Body of pancreas (tissue), 4 donors: Measurements from ENCODE around the gene MRGPRG. TPM values are rescaled to one million over a fixed set of nuclear protein-coding genes. Genes with fewer than 3 reads are reported as not detected.

ENCODE experiments used
- ATAC-seq: fragments of 150-250 bp; one replicate; pipeline ENCODE4 v1.9.1; 2016
- DNase-seq, 4 donors: peaks; one replicate each; pipeline ENCODE4 v3.0.0-alpha.2; 2019
- H3K27ac ChIP-seq, 4 donors: fragments of 200-600 bp; sonication (generic); 1 replicate in 3 of 4; 2 replicates in 1 of 4; pipeline versions ENCODE4 v1.5.1 to v1.6.1; 2016 to 2019; ENCODE audit warnings: mild to moderate bottlenecking in 1 of 4, mixed read lengths in 1 of 4, moderate library complexity in 1 of 4
- H3K27me3 ChIP-seq, 2 donors: fragments of 200-600 bp; sonication (generic); one replicate each; pipeline ENCODE4 v1.6.0; 2016; ENCODE audit warnings: mild to moderate bottlenecking in 1 of 2
- H3K36me3 ChIP-seq, 2 donors: fragments of 200-600 bp; sonication (generic); replicated peaks in 1 of 2; 2 replicates each; pipeline ENCODE4 v1.5.1; 2016; ENCODE audit warnings: low read depth in 2 of 2; ENCODE audit not compliant: insufficient read depth in 1 of 2
- H3K4me1 ChIP-seq: fragments of 200-600 bp; sonication (generic); one replicate; pipeline ENCODE4 v1.6.0; 2016
- H3K4me3 ChIP-seq, 2 donors: fragments of 200-600 bp; sonication (generic); 1 replicate in 1 of 2; 2 replicates in 1 of 2; pipeline ENCODE4 v1.5.1; 2016 to 2019
- H3K9me3 ChIP-seq, 3 donors: fragments of 200-600 bp; sonication (generic); 1 replicate in 2 of 3; 2 replicates in 1 of 3; pipeline ENCODE4 v1.5.1; 2016
- POLR2A ChIP-seq, 3 donors: fragments of 450-650 bp; IDR thresholded peaks; one replicate each; pipeline ENCODE4 v1.6.1; 2016; ENCODE audit warnings: antibody characterized with exemption in 3 of 3, mild to moderate bottlenecking in 2 of 3
- WGBS, 2 donors: methylation state at CpG; one replicate each; pipeline ENCODE4 v1.1.5; 2017; 5-methylcytosine and 5-hydroxymethylcytosine counted together
- intact Hi-C: fragments of 100-400 bp; cut with DNase I; formaldehyde crosslinking; loops from one replicate; pipeline ENCODE4 v1.15.1; 2023
- total RNA-seq, 2 donors: library from RNA; depleted of rRNA; stranded (reverse); fragments of >200 nt; gene quantifications; one replicate each; pipeline ENCODE4 v1.1.0, GENCODE V29; 2016
- TF ChIP-seq, protein P1 (sequence below), 7 experiments: fragments of 450-650 bp in 4 of 7; fragments of 200-600 bp in 3 of 7; sonication (generic) in 3 of 7; IDR thresholded peaks; one replicate each; pipeline ENCODE4 v1.5.1; 2016 to 2019; ENCODE audit warnings: antibody characterized with exemption in 7 of 7

Gene MRGPRG
- total RNA-seq, 2 donors from 2014 or later: not detected

DNA sequence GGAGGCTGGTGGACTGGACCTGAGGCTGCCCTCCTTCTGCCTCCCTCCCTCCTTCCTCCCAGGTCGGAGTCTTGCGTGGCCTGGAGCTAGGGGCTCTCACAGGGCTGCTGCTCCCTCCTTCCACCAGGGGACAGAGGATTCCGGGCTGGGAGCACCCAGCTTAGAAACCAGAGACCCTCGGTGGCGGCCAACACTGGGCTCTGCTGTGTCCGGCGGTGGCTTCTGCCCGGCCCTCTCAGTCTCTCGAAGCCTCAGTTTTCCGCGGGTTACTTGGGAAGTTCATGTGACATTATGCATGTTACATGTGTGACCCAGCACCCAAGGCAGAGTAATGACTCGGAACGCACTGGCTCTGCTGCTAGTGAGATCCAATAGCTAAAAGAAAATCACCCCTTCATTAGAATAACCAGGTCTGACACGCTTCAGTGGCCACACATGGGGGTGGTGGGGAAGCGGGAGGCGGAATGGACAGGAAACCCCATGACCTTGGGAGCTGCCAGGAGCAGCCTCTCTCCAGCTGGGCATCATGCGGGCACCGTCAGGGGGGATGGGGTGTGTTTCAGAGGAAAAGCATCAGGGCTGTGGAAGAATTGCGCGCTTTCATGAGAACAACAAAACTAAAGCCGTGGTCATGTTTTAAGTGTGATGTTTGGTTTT lies 5.9 kb upstream of the MRGPRG start:
- no peaks in the 10 kb centered on the region for H3K27me3 ChIP-seq
- 57 to 63% methylated on average over 17 to 21 of the region's 21 CpGs for WGBS, 2 donors
- ATAC-seq (no peak), DNase-seq (peak in 1 of 4 donors; percentile 6)
- intact Hi-C loops: no loop called here
- H3K9me3 ChIP-seq: no peaks in the 10 kb centered on the region
- H3K4me1 ChIP-seq: no peaks in the 10 kb centered on the region
- H3K36me3 ChIP-seq: no peaks in the 10 kb centered on the region
- no peak for TF ChIP-seq POLR2A (IDR thresholded peaks at IDR 0.05)
- TF ChIP-seq, protein P1, sequence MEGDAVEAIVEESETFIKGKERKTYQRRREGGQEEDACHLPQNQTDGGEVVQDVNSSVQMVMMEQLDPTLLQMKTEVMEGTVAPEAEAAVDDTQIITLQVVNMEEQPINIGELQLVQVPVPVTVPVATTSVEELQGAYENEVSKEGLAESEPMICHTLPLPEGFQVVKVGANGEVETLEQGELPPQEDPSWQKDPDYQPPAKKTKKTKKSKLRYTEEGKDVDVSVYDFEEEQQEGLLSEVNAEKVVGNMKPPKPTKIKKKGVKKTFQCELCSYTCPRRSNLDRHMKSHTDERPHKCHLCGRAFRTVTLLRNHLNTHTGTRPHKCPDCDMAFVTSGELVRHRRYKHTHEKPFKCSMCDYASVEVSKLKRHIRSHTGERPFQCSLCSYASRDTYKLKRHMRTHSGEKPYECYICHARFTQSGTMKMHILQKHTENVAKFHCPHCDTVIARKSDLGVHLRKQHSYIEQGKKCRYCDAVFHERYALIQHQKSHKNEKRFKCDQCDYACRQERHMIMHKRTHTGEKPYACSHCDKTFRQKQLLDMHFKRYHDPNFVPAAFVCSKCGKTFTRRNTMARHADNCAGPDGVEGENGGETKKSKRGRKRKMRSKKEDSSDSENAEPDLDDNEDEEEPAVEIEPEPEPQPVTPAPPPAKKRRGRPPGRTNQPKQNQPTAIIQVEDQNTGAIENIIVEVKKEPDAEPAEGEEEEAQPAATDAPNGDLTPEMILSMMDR (IDR thresholded peaks at IDR 0.05): no peak
- no peak overlapping the region for H3K4me3 ChIP-seq
- no peak overlapping the region for H3K27ac ChIP-seq

DNA sequence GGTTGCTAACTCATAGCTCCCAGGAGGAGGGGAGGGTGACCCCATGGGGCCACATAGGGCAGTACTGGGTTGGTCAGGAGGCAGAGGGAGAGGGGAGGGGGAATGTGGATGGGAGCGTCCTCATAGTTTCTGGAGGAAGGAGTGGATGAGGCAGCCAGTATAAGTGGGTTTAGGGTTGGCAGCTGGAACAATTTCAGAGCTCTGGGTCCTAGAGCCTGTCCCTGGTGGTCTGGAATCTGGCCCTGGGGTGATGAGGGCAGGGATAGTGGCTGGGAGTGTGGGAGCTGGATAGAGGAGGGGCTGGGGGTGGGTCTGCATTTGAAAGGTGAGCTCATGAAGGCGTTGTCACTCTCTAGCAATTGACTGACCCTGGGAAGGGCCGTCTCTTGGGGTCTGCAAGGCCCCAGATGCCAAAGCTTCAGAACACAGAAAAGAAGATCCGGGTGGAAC lies 5.3 kb upstream of the MRGPRG start:
- WGBS, 2 donors: 34 to 38% methylated on average over 4 of the region's 4 CpGs
- Histone ChIP-seq H3K9me3 (no peaks in the 10 kb centered on the region), H3K4me3 (no peak overlapping the region), H3K4me1 (no peaks in the 10 kb centered on the region), H3K36me3 (no peaks in the 10 kb centered on the region), H3K27ac (no peak overlapping the region), H3K27me3 (no peaks in the 10 kb centered on the region)
- ATAC-seq: no peak
- TF ChIP-seq POLR2A (IDR thresholded peaks at IDR 0.05): no peak
- TF ChIP-seq, protein P1 (IDR thresholded peaks at IDR 0.05): no peak
- DNase-seq: no peak
- intact Hi-C loops: no loop called here

DNA sequence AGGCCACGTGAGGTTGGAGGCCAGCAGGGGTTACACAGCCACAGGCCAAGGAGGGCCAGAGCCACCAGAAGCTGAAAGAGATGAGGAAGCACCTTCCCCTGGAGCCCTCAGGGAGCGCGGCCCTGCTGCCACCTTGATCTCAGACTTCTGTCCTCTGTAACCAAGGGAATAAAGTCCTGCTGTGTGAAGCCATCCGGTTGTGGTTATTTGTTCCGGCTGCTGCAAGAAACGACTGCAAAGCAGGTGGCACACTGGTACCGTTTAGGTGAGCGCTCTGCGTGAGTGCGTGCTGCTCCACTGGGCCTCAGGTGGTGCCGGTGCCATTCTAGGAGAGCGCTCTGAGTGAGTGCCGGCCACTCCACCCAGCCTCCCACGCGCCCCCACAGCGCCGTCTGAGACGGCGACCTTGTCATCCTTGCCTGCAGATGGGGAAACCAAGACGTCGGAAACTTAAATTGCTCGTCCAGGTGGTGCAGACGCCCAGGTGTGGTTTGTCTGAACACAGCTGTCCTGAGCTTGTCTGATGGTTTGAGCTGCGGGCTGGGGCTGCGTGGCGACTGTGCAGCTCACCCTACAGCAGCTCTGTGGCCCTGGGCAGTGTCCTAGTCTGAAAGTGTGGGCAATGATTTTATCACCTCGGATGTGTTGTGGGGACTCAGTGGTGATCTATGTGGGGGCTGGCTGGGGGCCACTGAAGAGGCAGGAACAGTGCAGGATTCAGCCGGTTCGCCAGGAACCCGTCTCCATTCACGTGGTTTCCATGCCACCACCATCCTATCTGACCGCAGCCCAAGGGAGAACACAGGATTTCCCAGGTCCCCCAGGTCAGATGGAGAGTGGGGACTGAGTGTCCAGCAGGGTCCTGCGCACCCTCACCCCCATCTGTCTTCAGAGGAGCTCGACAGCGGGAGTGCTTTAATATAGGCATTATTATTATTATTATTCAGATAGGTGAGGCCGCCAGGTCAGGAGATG lies 4.6 kb upstream of the MRGPRG start:
- ATAC-seq (no peak), DNase-seq (no peak)
- Histone ChIP-seq H3K27ac (no peak overlapping the region), H3K4me1 (no peaks in the 10 kb centered on the region), H3K4me3 (no peak overlapping the region), H3K9me3 (no peaks in the 10 kb centered on the region), H3K36me3 (no peaks in the 10 kb centered on the region), H3K27me3 (no peaks in the 10 kb centered on the region)
- 60 to 68% methylated on average over 27 to 36 of the region's 36 CpGs for WGBS, 2 donors
- intact Hi-C loops: no loop called here
- TF ChIP-seq, protein P1 (IDR thresholded peaks at IDR 0.05): no peak

DNA sequence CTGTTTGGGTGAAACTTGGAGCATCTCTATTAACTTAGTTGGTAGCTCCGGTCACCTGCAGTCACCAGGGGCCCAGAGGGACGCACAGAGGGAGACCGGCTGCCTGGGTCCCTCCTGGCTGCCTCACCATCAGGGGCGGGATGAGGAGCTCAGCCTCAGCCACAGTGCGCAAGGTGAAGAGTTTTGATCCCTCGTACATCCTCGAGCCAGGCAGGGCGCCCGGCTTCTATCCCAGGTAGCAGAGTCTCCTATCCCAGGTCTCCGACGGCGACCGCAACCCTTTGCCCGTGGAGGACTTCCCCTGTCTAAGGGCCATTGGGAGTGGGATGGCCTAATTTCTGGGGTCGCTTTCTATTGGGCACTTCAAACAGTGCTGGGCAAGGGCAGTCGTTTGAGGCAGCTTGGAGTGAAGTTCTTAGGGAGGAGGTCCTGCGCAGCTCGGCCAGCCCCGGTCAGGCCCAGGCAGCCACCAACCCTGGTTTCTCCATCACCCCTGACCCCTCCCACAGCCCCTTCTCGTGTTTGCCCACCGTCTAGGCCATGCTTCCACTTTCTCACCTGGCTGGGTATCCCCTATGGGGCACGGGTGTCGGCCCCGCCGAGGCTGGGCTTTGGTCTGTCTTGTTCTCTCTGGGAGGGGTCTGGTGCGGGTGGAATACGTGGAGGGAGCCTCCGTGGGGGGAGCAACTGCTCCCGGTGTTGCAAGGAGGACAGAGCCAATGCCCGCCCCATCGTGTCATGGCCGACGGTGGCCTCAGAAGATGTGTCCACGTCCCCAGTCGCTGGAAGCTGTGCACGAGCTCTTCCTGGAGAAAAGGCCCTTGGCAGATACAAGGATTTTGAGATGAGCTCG lies 3.6 kb upstream of the MRGPRG start:
- Histone ChIP-seq H3K9me3 (no peaks in the 10 kb centered on the region), H3K27me3 (no peaks in the 10 kb centered on the region), H3K4me3 (no peak overlapping the region), H3K4me1 (no peaks in the 10 kb centered on the region), H3K27ac (no peak overlapping the region), H3K36me3 (no peaks in the 10 kb centered on the region)
- no peak for TF ChIP-seq POLR2A (IDR thresholded peaks at IDR 0.05)
- TF ChIP-seq, protein P1 (IDR thresholded peaks at IDR 0.05): no peak
- intact Hi-C loops: no loop called here
- DNase-seq: no peak
- ATAC-seq: no peak
- WGBS, 2 donors: 65% methylated on average over 23 to 37 of the region's 37 CpGs
